OCI-LY7 (cell line): ENCODE data around the gene WDFY4. TPM values are rescaled to one million over a fixed set of nuclear protein-coding genes. Genes with fewer than 3 reads are reported as not detected.

Source experiments
- BruUV-seq: library from RNA; stranded (reverse); fragments of 400-500 nt; replicated peaks from 2 replicates; lab custom pipeline; 2021; lab: Mats Ljungman, UMichigan
- CTCF ChIA-PET: fragments of 300-600 bp; sonication (Branson Sonifier 250); formaldehyde crosslinking; loops from one replicate; lab custom pipeline; 2022; ENCODE audit warnings: antibody characterized with exemption; ENCODE audit not compliant: unreplicated experiment; lab: Charles Lee
- POLR2A ChIA-PET: fragments of 300-600 bp; sonication (Branson Sonifier 250); formaldehyde crosslinking; loops from one replicate; lab custom pipeline; 2022; ENCODE audit warnings: antibody characterized with exemption; lab: Charles Lee
- DNase-seq: peaks from one replicate; pipeline ENCODE4 v3.0.0-alpha.2; 2015; ENCODE audit warnings: low spot score
- H2AFZ ChIP-seq: fragments of 200-600 bp; sonication (generic), shearing (Covaris generic); 2 replicates; pipeline ENCODE4 v1.6.1; 2014; ENCODE audit warnings: mild to moderate bottlenecking, antibody characterized with exemption, low read length, moderate library complexity
- H3K27ac ChIP-seq: fragments of 200-600 bp; sonication (generic); 2 replicates; pipeline ENCODE4 v1.5.1; 2014; ENCODE audit warnings: mixed run types, low read depth, mild to moderate bottlenecking, moderate library complexity, low read length, inconsistent platforms; ENCODE audit not compliant: poor library complexity, severe bottlenecking
- H3K36me3 ChIP-seq: fragments of 200-600 bp; sonication (generic); 2 replicates; pipeline ENCODE4 v1.6.1; 2014; ENCODE audit warnings: mild to moderate bottlenecking, antibody characterized with exemption, low read length, moderate library complexity, mixed read lengths; ENCODE audit not compliant: insufficient read depth
- H3K4me1 ChIP-seq: fragments of 200-600 bp; sonication (generic); 2 replicates; pipeline ENCODE4 v1.5.1; 2014; ENCODE audit warnings: mild to moderate bottlenecking, low read length; ENCODE audit not compliant: insufficient read depth, poor library complexity, severe bottlenecking
- H3K4me2 ChIP-seq: fragments of 200-600 bp; sonication (generic); 2 replicates; pipeline ENCODE4 v1.6.1; 2014; ENCODE audit warnings: mild to moderate bottlenecking, low read length
- H3K4me3 ChIP-seq: fragments of 200-600 bp; sonication (generic); 2 replicates; pipeline ENCODE4 v1.5.1; 2014; ENCODE audit warnings: mild to moderate bottlenecking, low read depth, low read length; ENCODE audit not compliant: poor library complexity, severe bottlenecking
- H3K79me2 ChIP-seq: fragments of 200-600 bp; sonication (generic); 2 replicates; pipeline ENCODE4 v1.6.1; 2016; ENCODE audit warnings: low read depth, mild to moderate bottlenecking, low read length, moderate library complexity, mixed read lengths; ENCODE audit not compliant: insufficient read depth
- H3K9me2 ChIP-seq: fragments of 200-600 bp; sonication (generic); 2 replicates; pipeline ENCODE4 v1.6.1; 2016; ENCODE audit warnings: mild to moderate bottlenecking, low read length, mixed read lengths; ENCODE audit not compliant: insufficient read depth
- H3K9me3 ChIP-seq: fragments of 200-600 bp; sonication (generic); 2 replicates; pipeline ENCODE4 v1.6.1; 2014; ENCODE audit warnings: mild to moderate bottlenecking, mixed run types, low read length, mixed read lengths
- H4K20me1 ChIP-seq: fragments of 200-600 bp; sonication (generic); 2 replicates; pipeline ENCODE4 v1.6.1; 2014; ENCODE audit warnings: mild to moderate bottlenecking, antibody characterized with exemption, low read length, moderate library complexity, mixed read lengths; ENCODE audit not compliant: insufficient read depth
- CTCF ChIP-seq: fragments of 200-600 bp; sonication (generic); conservative IDR thresholded peaks from 2 replicates; pipeline ENCODE4 v1.5.1; 2014; ENCODE audit warnings: mild to moderate bottlenecking, antibody characterized with exemption, low read length, moderate library complexity, mixed read lengths
- EZH2phosphoT487 ChIP-seq: fragments of 200-600 bp; sonication (generic); IDR thresholded peaks from 2 replicates; pipeline ENCODE4 v1.6.1; 2018; ENCODE audit warnings: low read depth, borderline replicate concordance, mild to moderate bottlenecking, mixed run types, antibody characterized with exemption, low read length, moderate library complexity, mixed read lengths
- intact Hi-C: fragments of 100-400 bp; cut with micrococcal nuclease; formaldehyde crosslinking; loops from one replicate; pipeline ENCODE4 v1.10.0; 2022; ENCODE audit not compliant: unreplicated experiment
- total RNA-seq, 2 experiments: library from RNA; depleted of rRNA in 1 of 2; stranded (reverse); fragments of >200 nt in 1 of 2; shearing (Covaris generic) in 1 of 2; gene quantifications; 2 replicates each; pipeline ENCODE4 v1.2.3, GENCODE V29; 2014 to 2022

WDFY4 gene
- total RNA-seq, 2 experiments from 2014 or later: 51.5 to 85.6 TPM

GRCh38 chr10:48636231-48636630 lies 48.4 kb upstream of the WDFY4 start:
- H3K4me3 ChIP-seq: no peak overlapping the region
- DNase-seq: no peak
- ChIA-PET POLR2A (interaction anchor here (0.6 to 0.9 kb wide), 3 partner anchors 10 to 20 kb away, joined by 3 to 6 read pairs (median 4); no protein-coding TSS in a partner anchor), CTCF (interaction anchor here (0.6 kb wide), 1 partner anchor 11 kb away, joined by 4 read pairs; no protein-coding TSS in a partner anchor)
- BruUV-seq: no TSS peak
- no peak overlapping the region for H3K27ac ChIP-seq
- H3K9me2 ChIP-seq: no peaks in the 10 kb centered on the region
- no peak overlapping the region for H3K4me2 ChIP-seq
- H3K36me3 ChIP-seq: no peaks in the 10 kb centered on the region
- no peaks in the 10 kb centered on the region for H3K79me2 ChIP-seq
- TF ChIP-seq CTCF (no peak), EZH2phosphoT487 (no peak)
- intact Hi-C loops: no loop called here
- no peaks in the 10 kb centered on the region for H4K20me1 ChIP-seq
- peaks cover 19% of the 10 kb centered on the region for H3K4me1 ChIP-seq
- peaks cover 9% of the 10 kb centered on the region for H3K9me3 ChIP-seq
- no peak overlapping the region for H2AFZ ChIP-seq

DNA sequence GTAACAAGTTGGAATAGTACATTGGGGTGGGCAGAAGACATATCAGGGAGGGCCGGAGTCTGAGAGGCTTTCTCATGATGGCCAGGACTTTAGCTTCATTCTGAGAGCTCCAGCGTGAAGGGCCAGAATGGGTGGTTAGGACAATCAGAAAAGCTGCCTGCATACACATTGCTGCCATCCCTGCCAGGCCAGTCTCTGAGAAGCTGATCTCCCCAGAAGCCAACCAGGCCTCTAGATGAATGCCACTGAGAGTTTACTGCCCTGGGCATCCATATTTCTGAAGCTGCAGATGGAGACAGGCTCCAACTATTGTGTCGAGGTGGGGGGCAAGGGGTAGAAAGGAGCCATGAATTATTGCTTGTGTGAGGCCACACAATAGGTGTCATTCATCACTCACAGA lies 47.8 kb upstream of the WDFY4 start:
- Histone ChIP-seq H3K36me3 (no peaks in the 10 kb centered on the region), H3K9me3 (peaks cover 10% of the 10 kb centered on the region), H4K20me1 (no peaks in the 10 kb centered on the region), H3K27ac (no peak overlapping the region), H2AFZ (no peak overlapping the region), H3K4me1 (peaks cover 19% of the 10 kb centered on the region), H3K79me2 (no peaks in the 10 kb centered on the region), H3K4me3 (no peak overlapping the region), H3K9me2 (no peaks in the 10 kb centered on the region), H3K4me2 (no peak overlapping the region)
- no peak for TF ChIP-seq CTCF
- no peak for TF ChIP-seq EZH2phosphoT487
- BruUV-seq: no TSS peak
- intact Hi-C loops: no loop called here
- ChIA-PET CTCF (no interaction called here), POLR2A (interaction anchor here (0.6 to 0.9 kb wide), 2 partner anchors 11 to 13 kb away, joined by 4 to 6 read pairs; no protein-coding TSS in a partner anchor)
- no peak for DNase-seq

- POLR2A ChIA-PET: interaction anchor here (1.0 kb wide), 1 partner anchor 9 kb away, joined by 3 read pairs; no protein-coding TSS in a partner anchor
- CTCF ChIA-PET: no interaction called here
- H2AFZ ChIP-seq: no peak overlapping the region
Measured at GRCh38 chr10:48638158-48638557, 46.5 kb upstream of the WDFY4 start.

More at GRCh38 chr10:48638158-48638557, 46.5 kb upstream of the WDFY4 start:
- Histone ChIP-seq H3K9me2 (no peaks in the 10 kb centered on the region), H3K79me2 (no peaks in the 10 kb centered on the region), H3K27ac (no peak overlapping the region), H3K4me1 (peaks cover 19% of the 10 kb centered on the region), H3K36me3 (no peaks in the 10 kb centered on the region), H4K20me1 (no peaks in the 10 kb centered on the region), H3K4me3 (no peak overlapping the region), H3K4me2 (no peak overlapping the region), H3K9me3 (peaks cover 10% of the 10 kb centered on the region)
- BruUV-seq: no TSS peak
- no peak for DNase-seq
- intact Hi-C loops: no loop called here
- TF ChIP-seq CTCF (no peak), EZH2phosphoT487 (no peak)
